GM15510 (cell line): ENCODE measurements around the gene SH3GL3.

Experiments
- POLR2A ChIP-seq: IDR thresholded peaks from 3 replicates; pipeline ENCODE4 v1.6.1; 2011; ENCODE audit warnings: borderline replicate concordance; ENCODE audit not compliant: insufficient read length; ENCODE audit errors: extremely low read depth

Gene SH3GL3

DNA sequence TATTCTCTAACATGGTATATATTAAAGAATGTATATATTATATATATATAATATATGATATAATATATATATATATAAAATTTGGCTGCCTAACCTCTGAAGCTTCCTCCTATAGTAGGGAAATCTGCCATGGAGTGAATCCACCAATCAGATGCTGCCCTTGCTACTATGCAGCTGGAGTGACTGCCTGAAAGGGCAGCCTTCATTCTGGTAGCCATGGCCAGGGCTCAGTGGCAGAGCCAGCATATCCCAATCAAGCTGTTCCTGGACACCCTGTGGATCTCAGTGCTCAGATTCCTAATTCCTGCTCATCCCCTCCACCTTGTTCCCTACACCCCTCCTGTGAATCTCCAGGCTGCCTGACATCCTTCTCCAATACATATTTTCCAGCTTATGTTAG, 2.2 kb upstream of the SH3GL3 start:
- no peak for TF ChIP-seq POLR2A

DNA sequence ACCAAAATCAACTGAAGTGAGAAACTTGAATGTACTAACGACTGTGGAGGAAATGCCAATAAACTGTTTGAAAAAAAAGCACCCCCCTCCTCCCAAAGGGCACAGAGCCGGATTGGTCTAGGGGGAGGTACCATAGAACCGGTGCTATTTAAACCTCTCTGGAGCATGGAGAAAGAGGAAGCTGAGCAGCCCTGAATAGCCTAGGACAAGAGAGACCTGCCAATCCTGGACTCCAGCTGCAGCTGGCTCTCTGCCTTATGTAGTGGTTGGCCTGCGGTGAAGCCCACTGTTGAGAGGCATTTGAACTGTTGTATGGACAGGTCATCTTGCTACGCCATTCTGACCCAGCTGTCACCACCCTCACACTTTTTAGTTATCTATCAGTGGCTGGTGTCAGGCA, 1.5 kb upstream of the SH3GL3 start:
- no peak for TF ChIP-seq POLR2A

GRCh38 chr15:83446417-83446816, 724 bp upstream of the SH3GL3 start:
- no peak for TF ChIP-seq POLR2A

DNA sequence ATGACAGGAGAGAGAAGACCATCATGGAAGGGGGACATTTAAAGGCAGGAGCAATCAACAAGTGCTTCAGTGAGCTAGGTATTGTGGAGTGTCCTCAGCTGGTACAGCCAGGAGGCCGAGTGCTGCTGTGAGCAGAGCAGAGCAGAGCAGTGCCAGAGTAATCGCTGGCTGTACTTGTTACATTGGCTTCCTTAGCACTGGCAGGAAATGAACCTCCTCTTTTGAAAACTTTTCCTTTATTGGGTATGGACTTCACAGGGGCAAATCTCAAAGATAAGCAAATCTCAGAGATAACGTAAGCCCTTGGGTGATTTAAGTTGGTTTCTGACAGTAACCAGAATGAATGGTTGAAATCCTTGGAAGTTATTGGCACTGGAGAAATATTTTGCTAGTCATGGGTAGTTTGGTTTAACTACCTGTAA, 2.1 kb downstream of the SH3GL3 start:
- no peak for TF ChIP-seq POLR2A

DNA sequence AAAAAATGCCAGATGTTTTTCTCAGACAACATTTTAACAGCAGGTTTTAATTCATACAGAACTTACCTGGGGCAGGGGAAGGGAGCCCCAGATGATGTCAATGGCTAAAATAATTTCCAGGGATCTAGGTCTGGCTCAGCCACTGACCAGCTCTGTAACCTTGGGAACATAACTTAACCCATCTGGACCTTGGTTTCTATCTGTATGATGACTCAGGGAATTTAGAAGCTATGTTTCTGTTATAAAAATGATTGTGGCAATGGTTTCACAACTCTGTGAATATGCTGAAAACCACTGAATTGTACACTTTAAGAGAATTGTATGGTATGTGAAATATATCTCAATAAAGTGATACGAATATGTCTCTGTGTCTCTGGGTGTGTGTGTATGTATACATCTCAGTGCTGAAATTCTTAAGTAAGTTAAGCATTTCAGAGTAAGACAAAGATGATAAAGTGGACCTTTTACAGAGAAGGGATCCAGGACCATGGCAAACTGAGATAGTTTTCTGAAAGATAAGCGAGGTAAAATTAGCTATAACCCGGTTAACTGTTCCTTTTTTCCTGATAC, 2.9 kb downstream of the SH3GL3 start:
- TF ChIP-seq POLR2A: no peak

- TF ChIP-seq POLR2A: no peak
Measured at GRCh38 chr15:83457149-83457548, 10.0 kb downstream of the SH3GL3 start.

DNA sequence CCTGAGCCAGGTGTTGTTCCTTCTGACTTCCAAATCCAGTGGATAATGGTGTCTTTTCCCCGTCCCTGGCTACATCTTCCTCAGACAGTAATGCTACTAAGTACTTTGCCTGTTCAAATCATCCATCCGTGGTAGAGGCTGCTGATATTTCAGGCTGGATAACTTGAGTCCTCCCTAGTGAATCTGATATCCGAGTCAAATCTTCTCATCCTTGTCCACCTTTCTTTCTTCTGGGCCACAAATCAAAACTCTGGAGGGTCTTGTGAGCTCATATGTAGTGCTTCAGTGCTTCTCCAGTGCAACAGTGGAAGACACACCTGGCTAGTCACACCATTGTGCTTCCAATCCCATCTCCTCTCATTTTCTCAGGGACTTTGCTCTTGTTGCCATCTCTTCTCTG, 11.2 kb downstream of the SH3GL3 start:
- TF ChIP-seq POLR2A: no peak

DNA sequence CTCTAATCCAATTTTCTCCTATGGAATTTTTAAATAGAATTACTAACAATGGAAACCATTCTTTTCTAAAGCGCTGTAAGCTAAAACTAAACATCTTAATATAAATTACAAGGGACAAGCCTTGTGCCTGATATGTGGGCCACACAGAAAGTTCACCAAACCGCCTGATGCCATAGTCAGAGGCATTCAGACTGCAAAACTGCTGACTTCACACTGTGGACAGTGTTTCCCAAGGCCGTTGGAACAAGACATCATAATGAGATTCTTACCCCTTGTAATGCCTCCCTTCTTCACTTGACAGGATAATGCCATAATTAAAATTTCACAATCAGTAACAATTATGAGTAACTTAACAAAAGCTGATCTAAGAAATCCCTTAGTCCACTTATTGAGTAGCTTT, 14.9 kb downstream of the SH3GL3 start:
- TF ChIP-seq POLR2A: no peak

GRCh38 chr15:83462953-83463433, 15.9 kb downstream of the SH3GL3 start:
- no peak for TF ChIP-seq POLR2A

- TF ChIP-seq POLR2A: no peak
Measured at GRCh38 chr15:83470887-83471286, 23.7 kb downstream of the SH3GL3 start.

GRCh38 chr15:83471307-83471866, 24.2 kb downstream of the SH3GL3 start:
- no peak for TF ChIP-seq POLR2A

- TF ChIP-seq POLR2A: no peak
Measured at GRCh38 chr15:83472151-83472550, 25.0 kb downstream of the SH3GL3 start.

DNA sequence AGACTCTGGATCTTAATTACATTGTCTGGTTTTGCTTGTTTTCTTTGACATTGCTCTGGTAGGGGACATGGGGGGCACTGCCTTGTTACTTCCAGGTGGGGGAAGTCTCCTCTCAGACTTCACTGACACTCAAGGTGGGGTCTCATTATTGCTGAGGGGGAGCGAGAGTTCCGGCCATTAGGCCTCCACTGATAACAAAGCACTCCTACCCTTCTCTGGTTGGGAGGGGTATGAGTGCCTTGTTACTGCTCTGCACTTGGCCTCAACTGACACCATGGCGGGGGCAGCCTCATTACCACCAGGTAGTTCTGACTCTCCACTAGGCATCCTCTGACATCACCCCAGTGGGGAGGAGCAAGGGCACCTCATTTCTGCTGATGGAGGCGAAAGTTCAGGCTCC, 25.7 kb downstream of the SH3GL3 start:
- TF ChIP-seq POLR2A: no peak

GRCh38 chr15:83474578-83474977, 27.4 kb downstream of the SH3GL3 start:
- TF ChIP-seq POLR2A: no peak

GRCh38 chr15:83475551-83475950, 28.4 kb downstream of the SH3GL3 start:
- TF ChIP-seq POLR2A: no peak

GRCh38 chr15:83476066-83476465, 28.9 kb downstream of the SH3GL3 start:
- TF ChIP-seq POLR2A: no peak
